ENCODE results near the gene JCAD. TPM values are rescaled to one million over a fixed set of nuclear protein-coding genes. Genes with fewer than 3 reads are reported as not detected.

The JCAD gene
- total and polyA plus RNA-seq, 2 of the 8 experiments (the other 6 are each of a cell fraction or from before 2014, with no cell fraction given), result 0.56 to 5.2 TPM

- Histone ChIP-seq H4K20me1 (replicated peaks in 1 of 2; ENCODE audit: control insufficient read depth in 1 of 2, insufficient read depth in 2 of 2, low read length in 2 of 2) (no peaks in the 10 kb centered on the region), H4K91ac (replicated peaks; ENCODE audit: insufficient read length, low read length) (peak overlapping the region; percentile 73), H3K14ac (ENCODE audit: insufficient read length) (no peak overlapping the region), H3K56ac (replicated peaks; ENCODE audit: insufficient read length, low read depth, low read length) (no peak overlapping the region), H3K27me3 (replicated peaks in 1 of 4; ENCODE audit: control insufficient read depth in 3 of 4, extremely low read depth in 1 of 4, insufficient read depth in 3 of 4, low read length in 3 of 4) (no peaks in the 10 kb centered on the region; a peak in 2 of 7 replicates), H3K79me1 (ENCODE audit: low read depth, low read length) (no peaks in the 10 kb centered on the region), H2BK20ac (ENCODE audit: low read length) (0 out of 2 replicates have a peak overlapping the region, but pooled peaks have one; percentile 61), H3K23ac (ENCODE audit: insufficient read length) (no peak overlapping the region), H3K4me1 (replicated peaks in 1 of 4; ENCODE audit: control insufficient read depth in 3 of 4, insufficient read depth in 4 of 4, low read length in 3 of 4) (peaks cover 0 to 5% (median 2%) of the 10 kb centered on the region in 4 experiments; a peak in 3 of 7 replicates), H2AFZ (ENCODE audit: low read length) (0 out of 2 replicates have a peak overlapping the region, but pooled peaks have one; percentile 65), H4K5ac (ENCODE audit: insufficient read length, low read depth, low read length) (no peak overlapping the region), H3K9me3 (ENCODE audit: insufficient read depth in 2 of 2, low read depth in 1 of 2, low read length in 1 of 2) (no peaks in the 10 kb centered on the region), H3K23me2 (ENCODE audit: low read depth, low read length) (no peaks in the 10 kb centered on the region), H3K79me2 (ENCODE audit: control insufficient read depth in 1 of 2, insufficient read depth in 2 of 2, low read length in 2 of 2) (no peaks in the 10 kb centered on the region), H2BK12ac (ENCODE audit: low read depth, low read length) (peak overlapping the region; percentile 68; the same call in 1 of the 2 replicates), H3K4me2 (ENCODE audit: insufficient read depth in 1 of 2, low read depth in 2 of 2, low read length in 2 of 2) (no peak overlapping the region), H4K8ac (ENCODE audit: extremely low read depth, insufficient read depth, low read length) (peak overlapping the region; percentile 81; the same call in 1 of the 2 replicates), H3K18ac (ENCODE audit: extremely low read depth, low read length) (peak overlapping the region; percentile 60), H3K9ac (replicated peaks in 1 of 4; ENCODE audit: extremely low read depth in 1 of 4, low read depth in 3 of 4, low read length in 3 of 4) (no peak overlapping the region), H2BK15ac (ENCODE audit: low read length) (peak overlapping the region; percentile 88), H2BK5ac (ENCODE audit: low read depth, low read length) (no peak overlapping the region), H2BK120ac (replicated peaks; ENCODE audit: low read depth, low read length) (peak overlapping the region; percentile 13), H3K27ac (ENCODE audit: low read depth, low read length) (no peak overlapping the region), H3K4me3 (ENCODE audit: extremely low read depth in 1 of 4, insufficient read depth in 2 of 4, low read depth in 3 of 4, low read length in 4 of 4) (no peak overlapping the region), H3K36me3 (ENCODE audit: control insufficient read depth in 2 of 4, insufficient read depth in 4 of 4, low read length in 3 of 4) (no peaks in the 10 kb centered on the region), H2AK5ac (ENCODE audit: low read depth, low read length) (no peak overlapping the region), H3K4ac (replicated peaks; ENCODE audit: insufficient read length, low read depth, low read length) (no peak overlapping the region)
- CTCF ChIA-PET (ENCODE audit: partially characterized antibody), result interaction anchor here (0.8 to 7.1 kb wide), 13 partner anchors 9 to 291 kb away, joined by 3 to 38 read pairs (median 4); no protein-coding TSS in a partner anchor
- peak; percentile 55; the same call in 1 of the 2 replicates for TF ChIP-seq E2F6 (IDR thresholded peaks at IDR 0.05)
- peak; percentile 45 to 59 for TF ChIP-seq RAD21 (IDR thresholded peaks at IDR 0.05 in 1 of 2, conservative IDR thresholded peaks at IDR 0.05 in 1 of 2; ENCODE audit: low read depth in 2 of 2, low read length in 2 of 2)
- peak; percentile 55 to 65 (median 65) for TF ChIP-seq CTCF (IDR thresholded peaks at IDR 0.05; ENCODE audit: control extremely low read depth in 1 of 3, insufficient read depth in 1 of 3, low read depth in 1 of 3, low read length in 3 of 3)
- TF ChIP-seq, protein P1, sequence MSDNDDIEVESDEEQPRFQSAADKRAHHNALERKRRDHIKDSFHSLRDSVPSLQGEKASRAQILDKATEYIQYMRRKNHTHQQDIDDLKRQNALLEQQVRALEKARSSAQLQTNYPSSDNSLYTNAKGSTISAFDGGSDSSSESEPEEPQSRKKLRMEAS (IDR thresholded peaks at IDR 0.05), result peak; percentile 88
- no peak for TF ChIP-seq FOSL1 (IDR thresholded peaks at IDR 0.05; ENCODE audit: insufficient read depth, low read depth, low read length)
- WGBS, 2 experiments (ENCODE audit: extremely low coverage in 1 of 2, insufficient coverage in 1 of 2, insufficient read length in 1 of 2, insufficient replicate concordance in 2 of 2, low coverage in 1 of 2, low lambda C conversion rate in 2 of 2, missing lambda C conversion rate in 1 of 2), result 84% methylated on average over 36 of the region's 42 CpGs; no CpG with 5 or more reads in 1 of the 2 experiments
- POLR2A ChIA-PET (ENCODE audit: partially characterized antibody), result no interaction called here
- peak; percentile 21 to 68 for DNase-seq (ENCODE audit: low read depth in 1 of 2, low spot score in 2 of 2)
- FAIRE-seq, result peak; percentile 45
Observed at GRCh38 chr10:30027057-30028005, 32.1 kb downstream of the JCAD start.
